B cell (primary cell): ENCODE measurements around the gene ESPNL.

Experiments used
- CTCF ChIP-seq: fragments of 200-600 bp; IDR thresholded peaks from one replicate; pipeline ENCODE4 v1.8.0; 2022; ENCODE audit warnings: antibody characterized with exemption, mild to moderate bottlenecking
- EZH2 ChIP-seq: IDR thresholded peaks from 2 replicates; pipeline ENCODE4 v1.6.1; 2012; ENCODE audit warnings: borderline replicate concordance, low read depth, mild to moderate bottlenecking, moderate library complexity, low read length; ENCODE audit not compliant: insufficient read depth, poor library complexity, severe bottlenecking

DNA sequence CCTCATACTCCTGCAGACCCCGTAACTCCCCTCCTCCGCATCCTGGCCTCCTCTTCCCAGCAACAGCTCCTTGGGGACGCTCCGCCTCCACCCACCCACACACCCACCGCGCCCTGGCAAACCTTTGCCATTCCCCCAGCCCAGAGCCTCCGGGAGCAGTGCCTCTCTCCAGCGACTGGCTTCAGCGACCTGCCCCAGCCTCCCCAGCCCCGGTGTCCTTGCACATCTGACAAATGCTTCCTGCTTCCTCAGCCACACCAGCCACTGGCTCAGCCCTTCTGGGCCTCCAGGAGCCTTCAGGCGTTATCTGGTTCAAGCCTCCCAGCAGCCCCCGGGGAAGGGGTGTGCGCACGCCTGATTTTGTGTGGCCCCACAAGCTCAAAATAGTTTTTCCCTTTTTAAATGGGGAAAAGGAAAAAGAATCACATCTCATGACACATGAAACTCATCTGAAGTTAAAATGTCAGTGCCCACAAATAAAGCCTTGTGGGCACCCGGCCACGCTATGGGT is 14.2 kb downstream of the ESPNL start:
- TF ChIP-seq CTCF (no peak), EZH2 (no peak)
